Mammary epithelial cell (primary cell): Measurements from ENCODE around the gene CCT3.
"Not testable (repeated sequence)": the region's sequence is repeated elsewhere in the genome, so short reads cannot be mapped to it uniquely, and the experiment has no call there.

Experiments
- EZH2 ChIP-seq: IDR thresholded peaks from 2 replicates; pipeline ENCODE4 v1.6.1; 2012; ENCODE audit warnings: low read length, inconsistent platforms, borderline replicate concordance
- TF ChIP-seq, protein P1 (sequence below), 2 donors: IDR thresholded peaks in 1 of 2; conservative IDR thresholded peaks in 1 of 2; 2 replicates each; pipeline ENCODE4 v1.5.1; 2011 to 2012; ENCODE audit warnings: inconsistent platforms in 2 of 2, low read length in 2 of 2, mild to moderate bottlenecking in 2 of 2, control low read depth in 1 of 2, low read depth in 1 of 2; ENCODE audit not compliant: insufficient read depth in 1 of 2; ENCODE audit errors: extremely low read depth in 1 of 2

DNA sequence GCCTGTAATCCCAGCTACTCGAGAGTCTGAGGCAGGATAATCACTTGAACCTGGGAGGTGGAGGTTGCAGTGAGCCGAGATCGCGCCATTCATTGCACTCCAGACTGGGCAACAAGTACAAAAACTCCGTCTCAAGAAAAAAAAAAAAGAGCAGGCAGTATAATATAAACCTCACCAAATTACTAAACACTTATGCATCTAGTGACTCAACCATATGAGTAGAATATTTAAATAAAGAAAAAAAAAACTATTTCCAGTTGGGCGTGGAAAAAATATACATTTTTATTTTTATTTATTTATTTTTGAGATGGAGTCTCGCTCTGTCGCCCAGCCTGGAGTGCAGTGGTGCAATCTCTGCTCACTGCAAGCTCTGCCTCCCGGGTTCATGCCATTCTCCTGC lies 14.9 kb downstream of the CCT3 start:
- TF ChIP-seq, protein P1, sequence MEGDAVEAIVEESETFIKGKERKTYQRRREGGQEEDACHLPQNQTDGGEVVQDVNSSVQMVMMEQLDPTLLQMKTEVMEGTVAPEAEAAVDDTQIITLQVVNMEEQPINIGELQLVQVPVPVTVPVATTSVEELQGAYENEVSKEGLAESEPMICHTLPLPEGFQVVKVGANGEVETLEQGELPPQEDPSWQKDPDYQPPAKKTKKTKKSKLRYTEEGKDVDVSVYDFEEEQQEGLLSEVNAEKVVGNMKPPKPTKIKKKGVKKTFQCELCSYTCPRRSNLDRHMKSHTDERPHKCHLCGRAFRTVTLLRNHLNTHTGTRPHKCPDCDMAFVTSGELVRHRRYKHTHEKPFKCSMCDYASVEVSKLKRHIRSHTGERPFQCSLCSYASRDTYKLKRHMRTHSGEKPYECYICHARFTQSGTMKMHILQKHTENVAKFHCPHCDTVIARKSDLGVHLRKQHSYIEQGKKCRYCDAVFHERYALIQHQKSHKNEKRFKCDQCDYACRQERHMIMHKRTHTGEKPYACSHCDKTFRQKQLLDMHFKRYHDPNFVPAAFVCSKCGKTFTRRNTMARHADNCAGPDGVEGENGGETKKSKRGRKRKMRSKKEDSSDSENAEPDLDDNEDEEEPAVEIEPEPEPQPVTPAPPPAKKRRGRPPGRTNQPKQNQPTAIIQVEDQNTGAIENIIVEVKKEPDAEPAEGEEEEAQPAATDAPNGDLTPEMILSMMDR (conservative IDR thresholded peaks at IDR 0.05 in 1 of 2, IDR thresholded peaks at IDR 0.05 in 1 of 2; ENCODE audit: extremely low read depth in 1 of 2, insufficient read depth in 1 of 2, low read depth in 1 of 2, low read length in 2 of 2): not testable (repeated sequence)
- not testable (repeated sequence) for TF ChIP-seq EZH2
